ENCODE results near the gene FOXI3.
"Not testable (repeated sequence)": the region's sequence is repeated elsewhere in the genome, so short reads cannot be mapped to it uniquely, and the experiment has no call there.

The FOXI3 gene

DNA sequence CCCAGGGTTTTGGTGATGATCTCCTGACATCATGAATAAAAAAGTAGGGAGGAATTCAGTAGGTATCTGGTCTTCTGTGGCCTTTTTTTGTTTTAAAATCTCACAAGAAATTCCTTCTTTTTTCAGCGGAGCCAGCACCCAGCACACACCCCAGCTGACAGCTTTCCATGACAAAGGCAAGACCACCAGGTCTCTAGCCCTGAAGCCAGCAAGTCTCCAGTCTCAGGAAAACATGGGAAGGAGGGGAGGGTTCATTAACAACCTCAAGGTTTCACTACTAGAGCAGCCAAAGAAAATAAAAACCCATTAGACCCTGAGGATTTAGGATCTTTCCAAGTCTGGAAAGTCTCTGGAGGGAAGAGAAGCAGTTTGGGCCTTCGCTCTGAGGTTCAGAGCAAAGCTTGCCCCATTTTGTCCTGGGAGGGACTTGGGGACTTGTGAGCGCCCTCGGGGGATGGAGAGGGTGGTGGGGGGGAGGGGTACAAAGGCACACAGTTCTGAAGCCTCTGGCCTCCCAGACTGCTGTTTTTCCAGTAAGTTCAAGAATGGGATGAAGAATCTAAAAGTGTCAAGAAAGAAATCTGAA, 9.0 kb downstream of the FOXI3 start:
- no peak overlapping the region for H3K4me3 ChIP-seq
- H3K27ac ChIP-seq: no peak overlapping the region

DNA sequence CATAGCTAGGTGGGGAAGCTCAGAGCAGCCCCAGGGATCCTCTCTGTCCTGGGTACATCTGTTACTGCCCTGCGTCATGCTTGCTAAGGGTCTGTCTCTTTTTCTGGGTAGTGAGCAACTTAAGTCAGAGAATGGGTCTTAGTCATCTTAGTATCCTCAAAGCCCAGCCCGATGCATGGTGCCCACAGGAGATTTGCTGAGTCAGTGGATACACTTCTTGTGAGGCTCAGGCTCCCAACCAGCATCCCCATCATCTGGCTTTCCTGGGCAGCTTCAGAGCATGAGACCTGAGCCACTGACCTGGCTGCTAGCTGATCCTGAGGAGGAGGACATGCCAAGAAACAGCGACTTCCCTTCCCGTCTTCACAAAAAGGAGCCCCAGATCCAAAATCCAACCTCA, 10.0 kb downstream of the FOXI3 start:
- H3K27ac ChIP-seq: no peak overlapping the region
- H3K4me3 ChIP-seq: no peak overlapping the region

DNA sequence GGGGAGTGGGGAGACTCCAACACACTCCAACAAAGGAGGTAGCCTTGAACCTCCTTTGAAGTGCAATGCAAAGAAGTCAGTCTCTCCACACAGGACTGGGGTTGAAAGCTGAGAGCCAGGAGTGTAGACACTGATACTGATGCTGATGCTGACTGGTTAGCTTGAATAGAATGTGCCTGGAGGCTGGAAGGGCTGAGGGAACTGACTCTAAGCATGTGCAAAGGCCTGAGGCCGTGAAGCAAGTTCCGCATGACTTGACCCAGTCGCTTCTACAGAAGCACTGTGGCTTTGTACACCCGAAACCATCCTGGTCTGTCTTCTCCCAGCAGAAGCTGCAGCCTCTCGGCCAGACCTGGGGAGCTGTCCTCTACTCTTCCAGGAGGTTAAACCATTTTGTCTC, 10.4 kb downstream of the FOXI3 start:
- no peak overlapping the region for H3K4me3 ChIP-seq
- H3K27ac ChIP-seq: no peak overlapping the region

DNA sequence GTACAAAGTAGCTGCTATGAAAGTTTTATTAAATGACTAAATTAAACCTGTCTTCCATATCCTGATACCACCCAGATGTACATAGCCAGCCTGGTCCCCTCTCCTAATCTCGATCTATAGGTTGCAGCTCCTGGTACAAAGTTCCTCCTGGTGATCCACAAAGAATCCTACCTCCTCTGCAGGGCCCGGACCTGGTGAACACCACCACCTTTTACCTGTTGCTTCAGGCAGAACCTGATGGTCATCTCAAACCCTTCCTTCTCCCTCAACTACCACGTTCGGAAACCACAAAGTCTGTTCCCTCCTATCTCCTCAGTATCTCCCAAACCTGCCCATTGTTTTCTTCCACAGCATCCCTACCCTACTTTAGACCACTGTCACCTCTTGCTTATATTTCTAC, 15.5 kb downstream of the FOXI3 start:
- Histone ChIP-seq H3K4me3 (no peak overlapping the region), H3K27ac (no peak overlapping the region)

DNA sequence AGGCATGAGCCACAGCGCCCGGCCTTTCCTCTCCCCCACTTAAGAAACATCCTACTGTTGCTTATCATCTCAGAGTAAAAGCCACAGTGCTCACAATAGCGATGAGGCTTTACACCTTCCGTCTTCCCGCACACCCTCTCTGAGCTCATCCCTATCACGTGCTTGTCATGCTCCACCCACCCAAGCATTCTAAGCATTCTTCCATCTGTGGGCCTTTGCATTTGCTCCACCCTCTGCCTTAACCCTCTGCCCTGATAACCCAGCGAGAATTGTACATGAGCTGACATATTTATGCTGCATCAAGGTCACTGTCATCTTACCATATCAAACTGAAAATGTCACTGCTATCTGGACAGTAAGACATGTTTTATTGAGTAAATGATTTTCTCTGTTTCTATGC, 22.6 kb downstream of the FOXI3 start:
- Histone ChIP-seq H3K27ac (no peak overlapping the region), H3K4me3 (no peak overlapping the region)

DNA sequence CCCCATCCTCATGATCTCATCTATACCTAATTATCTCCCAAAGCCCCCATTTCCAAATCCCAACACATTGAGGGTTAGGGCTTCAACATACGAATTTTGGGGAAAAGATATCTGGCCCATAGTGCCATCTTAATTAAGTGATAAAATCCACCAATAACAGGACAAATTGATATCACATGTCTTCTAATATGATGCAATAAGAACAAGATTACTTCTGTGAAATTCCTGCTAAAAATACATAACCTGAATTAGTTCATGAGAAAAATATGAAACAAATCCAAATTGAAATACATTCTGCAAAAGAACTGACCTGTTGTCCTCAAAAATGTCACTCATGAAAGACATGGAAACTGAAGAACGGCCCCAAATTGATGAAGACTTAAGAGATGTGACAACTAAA, 28.8 kb downstream of the FOXI3 start:
- Histone ChIP-seq H3K27ac (no peak overlapping the region), H3K4me3 (no peak overlapping the region)

DNA sequence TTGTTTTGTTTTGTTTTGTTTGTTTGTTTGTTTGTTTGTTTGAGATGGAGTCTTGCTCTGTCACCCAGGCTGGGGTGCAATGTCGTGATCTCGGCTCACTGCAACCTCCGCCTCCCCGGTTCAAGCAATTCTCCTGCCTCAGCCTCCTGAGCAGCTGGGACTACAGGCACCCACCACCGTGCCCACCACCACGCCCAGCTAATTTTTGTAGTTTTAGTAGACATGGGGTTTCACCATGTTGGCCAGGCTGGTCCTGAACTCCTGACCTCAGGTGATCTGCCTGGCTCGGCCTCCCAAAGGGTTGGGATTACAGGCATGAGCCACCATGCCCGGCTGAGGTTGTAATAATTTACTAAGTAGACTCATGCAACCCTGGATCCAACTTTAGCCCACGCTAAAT, 33.4 kb downstream of the FOXI3 start:
- H3K27ac ChIP-seq, H3K4me3 ChIP-seq: not testable (repeated sequence)

DNA sequence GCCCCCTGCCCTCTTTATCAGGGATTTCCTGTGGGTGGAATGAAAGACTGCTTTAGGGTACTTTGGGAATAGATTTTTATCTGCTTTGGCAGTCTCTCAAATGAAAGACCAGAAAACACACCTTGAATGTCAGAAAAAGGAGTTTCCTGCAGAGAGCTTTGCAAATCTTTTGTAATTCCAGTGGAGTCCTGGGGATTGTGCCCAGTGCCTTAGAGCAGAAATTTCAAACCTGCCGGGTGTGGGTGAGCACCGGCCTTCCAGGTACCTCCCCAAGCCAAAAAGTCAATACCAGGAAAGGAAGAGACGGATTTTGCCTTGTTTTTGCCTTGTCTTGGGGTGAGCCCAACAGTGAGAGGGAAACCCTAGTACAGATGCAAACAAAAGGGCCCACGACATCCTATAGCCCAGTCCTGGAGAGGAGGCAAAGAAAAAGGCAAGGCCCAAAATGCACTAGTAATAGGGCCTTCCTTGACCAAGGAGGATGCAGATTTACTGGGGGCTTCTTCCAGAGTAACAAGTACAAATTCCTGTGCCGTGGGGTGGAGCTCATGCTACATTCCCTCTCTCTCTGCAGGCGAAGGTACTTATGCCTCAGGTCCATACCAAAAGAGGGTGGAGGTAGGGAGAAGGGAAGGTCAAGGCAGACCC, 36.4 kb downstream of the FOXI3 start:
- H3K4me3 ChIP-seq: no peak overlapping the region

DNA sequence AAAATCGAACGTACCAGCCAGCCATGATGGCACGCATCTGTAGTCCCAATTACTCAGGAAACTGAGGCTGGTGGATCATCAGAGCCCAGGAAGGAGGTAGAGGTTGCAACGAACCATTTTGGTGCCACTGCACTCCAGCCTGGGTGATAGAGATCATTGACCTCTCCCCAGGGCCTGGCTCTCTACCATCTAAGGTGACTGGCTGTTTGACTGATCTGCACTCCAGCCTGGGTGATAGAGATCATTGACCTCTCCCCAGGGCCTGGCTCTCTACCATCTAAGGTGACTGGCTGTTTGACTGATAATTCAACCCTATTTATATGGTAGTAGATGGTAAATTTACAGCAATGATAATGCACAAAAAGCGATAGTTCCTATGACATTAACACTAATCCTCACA, 43.6 kb downstream of the FOXI3 start:
- H3K27ac ChIP-seq, H3K4me3 ChIP-seq: not testable (repeated sequence)

More for the DNA sequence above, 36.4 kb downstream of the FOXI3 start:
- no peak overlapping the region for H3K27ac ChIP-seq

DNA sequence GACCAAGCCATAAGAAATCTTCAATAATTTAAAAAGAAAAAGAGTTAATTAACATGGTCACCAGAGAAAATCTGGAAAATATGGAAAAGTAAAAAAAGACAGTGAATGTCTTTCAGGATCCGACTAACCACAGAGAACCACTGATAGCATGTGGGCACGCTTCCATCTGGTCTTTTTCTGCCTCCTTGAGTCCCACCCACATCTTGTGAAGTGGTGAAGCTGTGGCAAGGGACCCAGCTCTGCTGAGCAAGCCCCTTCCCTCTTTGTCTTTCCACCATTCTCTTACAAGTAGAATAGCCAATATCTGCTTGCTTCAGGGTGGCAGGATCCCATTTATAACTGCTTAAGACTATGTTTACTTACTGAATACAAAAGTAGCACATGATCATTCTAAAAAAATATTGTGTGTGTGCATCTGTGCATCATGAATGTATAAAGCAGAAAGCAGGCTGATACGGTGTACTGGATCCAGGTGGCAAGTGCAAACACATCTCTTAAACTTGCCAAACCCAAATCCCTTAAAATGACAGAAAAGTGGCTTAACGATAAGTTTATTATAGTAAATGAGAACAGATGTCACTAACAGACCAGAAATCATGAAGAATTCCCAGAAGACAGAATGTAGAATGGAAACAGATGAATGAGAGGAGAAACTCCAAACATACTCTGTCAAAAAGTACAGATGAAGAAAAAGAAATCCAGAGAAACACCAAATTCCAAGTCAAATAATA, 52.3 kb downstream of the FOXI3 start:
- Histone ChIP-seq H3K4me3 (no peak overlapping the region), H3K27ac (no peak overlapping the region)

DNA sequence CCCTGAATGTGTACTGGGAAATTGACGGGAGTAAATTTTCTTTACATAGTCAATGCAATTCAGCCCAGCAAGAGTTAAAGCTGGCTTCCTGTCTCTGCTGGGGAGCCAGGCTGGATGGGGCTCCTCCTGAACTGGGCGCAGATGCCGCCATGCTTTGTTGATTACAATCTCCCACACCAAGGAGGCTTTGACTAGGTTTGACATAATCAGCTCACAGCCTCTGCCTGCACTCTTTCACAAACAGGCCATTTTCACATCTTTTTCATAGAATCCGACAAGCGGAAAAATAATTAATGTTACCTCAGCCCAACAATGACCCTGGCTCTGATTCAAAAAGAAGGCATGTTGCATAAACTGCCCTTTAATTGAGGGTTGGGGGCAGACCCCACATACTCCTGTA, 54.3 kb downstream of the FOXI3 start:
- Histone ChIP-seq H3K4me3 (no peak overlapping the region), H3K27ac (no peak overlapping the region)
